MM.1S (cell line): ENCODE data around the gene MYO9A.

Source experiments
- DNase-seq: peaks from one replicate; pipeline ENCODE4 v3.0.0-alpha.2; 2015
- H2AFZ ChIP-seq: fragments of 300-600 bp; sonication (generic); 2 replicates; pipeline ENCODE4 v1.6.0; 2016; ENCODE audit warnings: antibody characterized with exemption, low read length
- H3F3A ChIP-seq: fragments of 300-600 bp; sonication (generic); 2 replicates; pipeline ENCODE4 v1.6.1; 2016; ENCODE audit warnings: mild to moderate bottlenecking, antibody characterized with exemption, low read length, moderate library complexity, mixed read lengths; ENCODE audit not compliant: insufficient read depth
- H3K27ac ChIP-seq: fragments of 300-600 bp; sonication (generic); 2 replicates; pipeline ENCODE4 v1.5.1; 2016; ENCODE audit warnings: mild to moderate bottlenecking, low read length
- H3K27me3 ChIP-seq: fragments of 300-600 bp; sonication (generic); replicated peaks from 2 replicates; pipeline ENCODE4 v1.6.0; 2016; ENCODE audit warnings: low read length; ENCODE audit not compliant: insufficient read depth
- H3K36me3 ChIP-seq: fragments of 300-600 bp; sonication (generic); replicated peaks from 2 replicates; pipeline ENCODE4 v1.6.1; 2016; ENCODE audit warnings: mild to moderate bottlenecking, low read length, mixed read lengths; ENCODE audit not compliant: insufficient read depth
- H3K4me1 ChIP-seq: fragments of 300-600 bp; sonication (generic); 2 replicates; pipeline ENCODE4 v1.6.1; 2016; ENCODE audit warnings: low read length, mixed read lengths
- H3K4me2 ChIP-seq: fragments of 300-600 bp; sonication (generic); 2 replicates; pipeline ENCODE4 v1.6.0; 2016; ENCODE audit warnings: low read depth, low read length
- H3K4me3 ChIP-seq: fragments of 300-600 bp; sonication (generic); 2 replicates; pipeline ENCODE4 v1.5.1; 2016; ENCODE audit warnings: low read length, mixed read lengths
- H3K79me2 ChIP-seq: fragments of 300-600 bp; sonication (generic); 2 replicates; pipeline ENCODE4 v1.6.1; 2016; ENCODE audit warnings: mixed run types, low read length, mixed read lengths
- H3K9ac ChIP-seq: fragments of 300-600 bp; sonication (generic); 2 replicates; pipeline ENCODE4 v1.6.1; 2016; ENCODE audit warnings: low read length, mixed read lengths
- H3K9me2 ChIP-seq: fragments of 300-600 bp; sonication (generic); replicated peaks from 2 replicates; pipeline ENCODE4 v1.6.1; 2016; ENCODE audit warnings: mild to moderate bottlenecking, low read length, mixed read lengths; ENCODE audit not compliant: insufficient read depth
- H3K9me3 ChIP-seq: fragments of 300-600 bp; sonication (generic); replicated peaks from 2 replicates; pipeline ENCODE4 v1.6.1; 2016; ENCODE audit warnings: mild to moderate bottlenecking, low read length, mixed read lengths; ENCODE audit not compliant: insufficient read depth
- H4K20me1 ChIP-seq: fragments of 300-600 bp; sonication (generic); 2 replicates; pipeline ENCODE4 v1.6.1; 2016; ENCODE audit warnings: mild to moderate bottlenecking, low read length, moderate library complexity, mixed read lengths; ENCODE audit not compliant: insufficient read depth
- EZH2 ChIP-seq: fragments of 300-600 bp; sonication (generic); optimal IDR thresholded peaks from 2 replicates; pipeline ENCODE3; 2017; ENCODE audit warnings: low read depth, mild to moderate bottlenecking, antibody characterized with exemption, low read length, mixed read lengths
- EZH2phosphoT487 ChIP-seq: fragments of 300-600 bp; sonication (generic); IDR thresholded peaks from 2 replicates; pipeline ENCODE4 v1.6.1; 2018; ENCODE audit warnings: antibody characterized with exemption, low read length
- TF ChIP-seq, protein P1 (sequence below): fragments of 300-600 bp; sonication (generic); IDR thresholded peaks from 2 replicates; pipeline ENCODE4 v1.5.1; 2016; ENCODE audit warnings: antibody characterized with exemption, low read length, mixed read lengths

MYO9A gene

DNA sequence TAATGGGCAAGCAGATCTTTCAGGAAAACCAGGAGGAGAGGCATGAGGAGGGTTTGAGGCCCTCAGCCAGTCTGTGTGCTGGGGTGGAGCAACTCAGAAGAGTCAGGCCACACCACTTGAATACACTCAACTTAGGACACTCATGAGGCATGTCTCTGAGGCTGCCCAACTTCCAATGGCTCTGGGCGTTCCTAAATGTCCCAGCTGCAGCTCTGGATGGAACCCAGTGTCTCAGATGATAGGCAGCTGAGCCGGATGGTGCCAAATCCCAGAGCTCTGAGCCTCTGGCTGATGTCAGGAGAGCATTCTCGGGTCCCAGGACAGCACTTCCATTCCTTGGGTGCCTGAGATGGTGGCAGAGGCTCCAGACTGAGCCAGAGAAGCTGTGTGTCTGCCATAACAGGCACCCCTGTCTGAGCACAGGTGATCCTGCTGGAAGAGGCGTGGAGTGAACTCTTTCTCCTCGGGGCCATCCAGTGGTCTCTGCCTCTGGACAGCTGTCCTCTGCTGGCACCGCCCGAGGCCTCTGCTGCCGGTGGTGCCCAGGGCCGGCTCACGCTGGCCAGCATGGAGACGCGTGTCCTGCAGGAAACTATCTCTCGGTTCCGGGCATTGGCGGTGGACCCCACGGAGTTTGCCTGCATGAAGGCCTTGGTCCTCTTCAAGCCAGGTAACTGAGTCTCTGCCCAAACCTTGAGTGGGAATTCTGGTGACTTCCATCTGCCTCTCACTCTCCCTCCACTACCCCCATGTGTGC, 304.8 kb downstream of the MYO9A start:
- H3K4me1 ChIP-seq = no peaks in the 10 kb centered on the region
- H3K27me3 ChIP-seq = no peaks in the 10 kb centered on the region
- H3K27ac ChIP-seq = no peak overlapping the region
- H2AFZ ChIP-seq = no peak overlapping the region
- H3K9ac ChIP-seq = no peak overlapping the region
- no peaks in the 10 kb centered on the region for H3K9me3 ChIP-seq
- H3K36me3 ChIP-seq = no peaks in the 10 kb centered on the region
- H4K20me1 ChIP-seq = no peaks in the 10 kb centered on the region
- no peaks in the 10 kb centered on the region for H3K9me2 ChIP-seq
- H3K79me2 ChIP-seq = no peaks in the 10 kb centered on the region
- H3K4me3 ChIP-seq = no peak overlapping the region
- no peak overlapping the region for H3K4me2 ChIP-seq
- no peaks in the 10 kb centered on the region for H3F3A ChIP-seq
- no peak for TF ChIP-seq EZH2phosphoT487
- TF ChIP-seq EZH2 = no peak
- TF ChIP-seq, protein P1, sequence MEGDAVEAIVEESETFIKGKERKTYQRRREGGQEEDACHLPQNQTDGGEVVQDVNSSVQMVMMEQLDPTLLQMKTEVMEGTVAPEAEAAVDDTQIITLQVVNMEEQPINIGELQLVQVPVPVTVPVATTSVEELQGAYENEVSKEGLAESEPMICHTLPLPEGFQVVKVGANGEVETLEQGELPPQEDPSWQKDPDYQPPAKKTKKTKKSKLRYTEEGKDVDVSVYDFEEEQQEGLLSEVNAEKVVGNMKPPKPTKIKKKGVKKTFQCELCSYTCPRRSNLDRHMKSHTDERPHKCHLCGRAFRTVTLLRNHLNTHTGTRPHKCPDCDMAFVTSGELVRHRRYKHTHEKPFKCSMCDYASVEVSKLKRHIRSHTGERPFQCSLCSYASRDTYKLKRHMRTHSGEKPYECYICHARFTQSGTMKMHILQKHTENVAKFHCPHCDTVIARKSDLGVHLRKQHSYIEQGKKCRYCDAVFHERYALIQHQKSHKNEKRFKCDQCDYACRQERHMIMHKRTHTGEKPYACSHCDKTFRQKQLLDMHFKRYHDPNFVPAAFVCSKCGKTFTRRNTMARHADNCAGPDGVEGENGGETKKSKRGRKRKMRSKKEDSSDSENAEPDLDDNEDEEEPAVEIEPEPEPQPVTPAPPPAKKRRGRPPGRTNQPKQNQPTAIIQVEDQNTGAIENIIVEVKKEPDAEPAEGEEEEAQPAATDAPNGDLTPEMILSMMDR = no peak
- no peak for DNase-seq

DNA sequence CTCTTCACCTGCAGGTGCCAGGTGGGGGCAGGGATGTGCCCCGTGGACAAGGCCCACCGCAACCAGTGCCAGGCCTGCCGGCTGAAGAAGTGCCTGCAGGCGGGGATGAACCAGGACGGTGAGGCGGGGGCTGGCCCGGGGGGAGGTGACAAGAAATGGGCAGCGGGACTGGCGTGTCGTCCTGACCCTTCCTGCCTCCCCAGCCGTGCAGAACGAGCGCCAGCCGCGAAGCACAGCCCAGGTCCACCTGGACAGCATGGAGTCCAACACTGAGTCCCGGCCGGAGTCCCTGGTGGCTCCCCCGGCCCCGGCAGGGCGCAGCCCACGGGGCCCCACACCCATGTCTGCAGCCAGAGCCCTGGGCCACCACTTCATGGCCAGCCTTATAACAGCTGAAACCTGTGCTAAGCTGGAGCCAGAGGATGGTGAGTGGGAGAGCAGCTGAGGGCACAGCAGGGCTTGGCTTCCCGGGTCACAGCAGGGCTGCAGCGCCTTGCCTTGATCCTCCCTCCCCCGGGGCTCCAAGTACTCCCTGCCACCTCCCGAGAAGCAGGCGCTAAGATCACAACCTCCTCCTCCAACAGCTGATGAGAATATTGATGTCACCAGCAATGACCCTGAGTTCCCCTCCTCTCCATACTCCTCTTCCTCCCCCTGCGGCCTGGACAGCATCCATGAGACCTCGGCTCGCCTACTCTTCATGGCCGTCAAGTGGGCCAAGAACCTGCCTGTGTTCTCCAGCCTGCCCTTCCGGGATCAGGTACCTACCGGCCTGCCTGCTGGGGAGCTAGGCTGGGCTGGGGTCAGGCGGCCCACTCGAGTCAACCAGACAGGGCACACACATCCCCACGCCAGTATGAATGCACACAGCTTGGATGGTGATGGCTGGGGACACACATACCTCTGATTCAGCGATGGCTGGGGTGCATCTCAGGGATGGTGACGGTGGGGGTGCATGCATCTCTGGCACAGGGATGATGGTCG, 305.9 kb downstream of the MYO9A start:
- TF ChIP-seq EZH2phosphoT487 (no peak), EZH2 (no peak)
- TF ChIP-seq, protein P1 = no peak
- H2AFZ ChIP-seq = no peak overlapping the region
- H4K20me1 ChIP-seq = no peaks in the 10 kb centered on the region
- no peak for DNase-seq
- H3K36me3 ChIP-seq = no peaks in the 10 kb centered on the region
- no peak overlapping the region for H3K9ac ChIP-seq
- no peaks in the 10 kb centered on the region for H3F3A ChIP-seq
- H3K27me3 ChIP-seq = no peaks in the 10 kb centered on the region
- no peaks in the 10 kb centered on the region for H3K4me1 ChIP-seq
- no peak overlapping the region for H3K4me3 ChIP-seq
- H3K9me2 ChIP-seq = no peaks in the 10 kb centered on the region
- H3K79me2 ChIP-seq = no peaks in the 10 kb centered on the region
- H3K27ac ChIP-seq = no peak overlapping the region
- H3K9me3 ChIP-seq = no peaks in the 10 kb centered on the region
- H3K4me2 ChIP-seq = no peak overlapping the region

DNA sequence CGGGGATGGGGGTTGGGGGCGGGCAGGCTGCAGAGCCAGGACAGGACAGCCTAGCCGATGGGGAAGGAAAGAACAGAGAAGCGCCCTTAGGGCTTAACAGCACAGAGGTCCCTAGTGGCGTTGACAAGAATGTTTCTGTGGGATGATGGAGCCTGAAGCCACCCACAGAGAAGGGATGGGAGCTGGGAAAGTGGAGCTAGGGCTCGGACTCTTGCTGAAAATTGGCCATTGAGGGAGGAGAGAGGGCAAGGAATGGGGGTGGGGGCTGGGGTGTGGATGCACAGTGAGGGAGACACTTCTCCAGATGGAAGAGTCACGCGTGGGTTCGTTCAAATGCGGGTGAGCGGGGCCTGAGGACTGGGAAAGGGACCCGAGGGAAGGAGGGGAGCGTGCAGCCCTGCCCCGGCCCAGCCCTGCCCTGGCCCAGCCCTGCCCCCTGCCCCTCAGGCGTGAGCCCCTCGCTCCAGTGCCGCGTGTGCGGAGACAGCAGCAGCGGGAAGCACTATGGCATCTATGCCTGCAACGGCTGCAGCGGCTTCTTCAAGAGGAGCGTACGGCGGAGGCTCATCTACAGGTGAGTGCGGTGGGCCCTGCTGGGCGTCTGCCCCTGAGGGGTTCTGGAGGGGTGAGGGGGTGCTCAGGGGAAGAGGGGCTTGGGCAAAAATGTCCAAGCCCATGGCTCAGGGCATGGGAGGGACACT, 306.8 kb downstream of the MYO9A start:
- no peaks in the 10 kb centered on the region for H3K27me3 ChIP-seq
- no peak overlapping the region for H3K4me2 ChIP-seq
- no peak overlapping the region for H3K9ac ChIP-seq
- no peak overlapping the region for H3K27ac ChIP-seq
- no peaks in the 10 kb centered on the region for H4K20me1 ChIP-seq
- H3K79me2 ChIP-seq = no peaks in the 10 kb centered on the region
- H3K36me3 ChIP-seq = no peaks in the 10 kb centered on the region
- H3K9me3 ChIP-seq = no peaks in the 10 kb centered on the region
- no peaks in the 10 kb centered on the region for H3K4me1 ChIP-seq
- no peak overlapping the region for H3K4me3 ChIP-seq
- DNase-seq = no peak
- no peak overlapping the region for H2AFZ ChIP-seq
- no peaks in the 10 kb centered on the region for H3F3A ChIP-seq
- TF ChIP-seq, protein P1 = no peak
- TF ChIP-seq EZH2phosphoT487 (no peak), EZH2 (no peak)
- no peaks in the 10 kb centered on the region for H3K9me2 ChIP-seq
